ENCODE measurements around the gene CACNB2. TPM values are rescaled to one million over a fixed set of nuclear protein-coding genes. Genes with fewer than 3 reads are reported as not detected.

The CACNB2 gene
- total RNA-seq, 1 donor from 2014 or later = not detected

GRCh38 chr10:18264466-18265050 lies 124.3 kb downstream of the CACNB2 start:
- no peaks in the 10 kb centered on the region for H3K9me3 Mint-ChIP-seq
- CTCF ChIA-PET = no interaction called here
- no peak for DNase-seq
- no peak overlapping the region for H3K4me3 Mint-ChIP-seq
- no peaks in the 10 kb centered on the region for H3K36me3 Mint-ChIP-seq (ENCODE audit: low read depth)
- TF ChIP-seq CTCF (IDR thresholded peaks at IDR 0.05) = no peak
- H3K27ac Mint-ChIP-seq = no peak overlapping the region
- no peaks in the 10 kb centered on the region for H3K27me3 Mint-ChIP-seq
- H3K4me1 Mint-ChIP-seq = no peaks in the 10 kb centered on the region
- POLR2A ChIA-PET = no interaction called here
- intact Hi-C loops (cut with micrococcal nuclease) = no loop called here
- no peak for ATAC-seq (ENCODE audit: low read depth)

- no peak for ATAC-seq (ENCODE audit: low read depth)
Measured at GRCh38 chr10:18268005-18268404, 127.8 kb downstream of the CACNB2 start.

GRCh38 chr10:18271491-18271890 lies 131.3 kb downstream of the CACNB2 start:
- Mint-ChIP-seq H3K27ac (no peak overlapping the region), H3K4me3 (no peak overlapping the region), H3K9me3 (no peaks in the 10 kb centered on the region), H3K36me3 (ENCODE audit: low read depth) (no peaks in the 10 kb centered on the region), H3K4me1 (no peaks in the 10 kb centered on the region), H3K27me3 (no peaks in the 10 kb centered on the region)
- intact Hi-C loops (cut with micrococcal nuclease) = no loop called here
- ChIA-PET POLR2A (no interaction called here), CTCF (no interaction called here)
- ATAC-seq (ENCODE audit: low read depth) (no peak), DNase-seq (no peak)
- no peak for TF ChIP-seq CTCF (IDR thresholded peaks at IDR 0.05)

More at GRCh38 chr10:18268005-18268404, 127.8 kb downstream of the CACNB2 start:
- TF ChIP-seq CTCF (IDR thresholded peaks at IDR 0.05) = no peak
- intact Hi-C loops (cut with micrococcal nuclease) = no loop called here
- CTCF ChIA-PET = no interaction called here
- Mint-ChIP-seq H3K9me3 (no peaks in the 10 kb centered on the region), H3K36me3 (ENCODE audit: low read depth) (no peaks in the 10 kb centered on the region), H3K4me1 (no peaks in the 10 kb centered on the region), H3K27me3 (no peaks in the 10 kb centered on the region), H3K4me3 (no peak overlapping the region), H3K27ac (no peak overlapping the region)
- no peak for DNase-seq
- POLR2A ChIA-PET = no interaction called here

- H3K4me1 Mint-ChIP-seq = no peaks in the 10 kb centered on the region
- H3K36me3 Mint-ChIP-seq (ENCODE audit: low read depth) = no peaks in the 10 kb centered on the region
- H3K9me3 Mint-ChIP-seq = no peaks in the 10 kb centered on the region
- DNase-seq (no peak), ATAC-seq (ENCODE audit: low read depth) (no peak)
- H3K27ac Mint-ChIP-seq = no peak overlapping the region
- no peaks in the 10 kb centered on the region for H3K27me3 Mint-ChIP-seq
- no peak for TF ChIP-seq CTCF (IDR thresholded peaks at IDR 0.05)
- POLR2A ChIA-PET = no interaction called here
- H3K4me3 Mint-ChIP-seq = no peak overlapping the region
- intact Hi-C loops (cut with micrococcal nuclease) = no loop called here
- CTCF ChIA-PET = no interaction called here
Measured at GRCh38 chr10:18273039-18273438, 132.8 kb downstream of the CACNB2 start.

- CTCF ChIA-PET = no interaction called here
- DNase-seq (no peak), ATAC-seq (ENCODE audit: low read depth) (no peak)
- no peak overlapping the region for H3K27ac Mint-ChIP-seq
- H3K4me3 Mint-ChIP-seq = no peak overlapping the region
- POLR2A ChIA-PET = no interaction called here
- intact Hi-C loops (cut with micrococcal nuclease) = no loop called here
- H3K36me3 Mint-ChIP-seq (ENCODE audit: low read depth) = no peaks in the 10 kb centered on the region
- peaks cover 6% of the 10 kb centered on the region for H3K27me3 Mint-ChIP-seq
- H3K4me1 Mint-ChIP-seq = no peaks in the 10 kb centered on the region
- no peaks in the 10 kb centered on the region for H3K9me3 Mint-ChIP-seq
- no peak for TF ChIP-seq CTCF (IDR thresholded peaks at IDR 0.05)
Measured at GRCh38 chr10:18278181-18278580, 138.0 kb downstream of the CACNB2 start.
